Left ventricle myocardium inferior (tissue), 1 donor: Measurements from ENCODE around the gene MFAP4. TPM values are rescaled to one million over a fixed set of nuclear protein-coding genes. Genes with fewer than 3 reads are reported as not detected.

Source experiments
- DNase-seq: peaks from one replicate; pipeline ENCODE4 v3.0.0-alpha.2; 2020
- H3K27ac ChIP-seq: fragments of 200-600 bp; replicated peaks from 2 replicates; pipeline ENCODE4 v1.8.0; 2021
- H3K27me3 ChIP-seq: fragments of 200-600 bp; 2 replicates; pipeline ENCODE4 v1.8.0; 2021; ENCODE audit warnings: low read depth
- H3K36me3 ChIP-seq: fragments of 200-600 bp; 2 replicates; pipeline ENCODE4 v1.8.0; 2021
- H3K4me1 ChIP-seq: fragments of 200-600 bp; 2 replicates; pipeline ENCODE4 v1.8.0; 2021
- H3K4me3 ChIP-seq: fragments of 200-600 bp; 2 replicates; pipeline ENCODE4 v1.8.0; 2021; ENCODE audit warnings: mild to moderate bottlenecking, moderate library complexity
- H3K9me3 ChIP-seq: fragments of 200-600 bp; replicated peaks from 2 replicates; pipeline ENCODE4 v1.8.0; 2021
- CTCF ChIP-seq: fragments of 200-600 bp; IDR thresholded peaks from 2 replicates; pipeline ENCODE4 v1.8.0; 2021; ENCODE audit warnings: antibody characterized with exemption, mild to moderate bottlenecking, borderline replicate concordance
- intact Hi-C: fragments of 100-400 bp; cut with micrococcal nuclease; formaldehyde crosslinking; loops from one replicate; pipeline ENCODE4 v1.11.0; 2022
- total RNA-seq: library from RNA; stranded (reverse); fragmentation: NEBNext Ultra II Directional; extraction: Animal tissue kit (Norgen Biotek cat#: 25700); gene quantifications from one replicate; pipeline ENCODE4 v1.2.1, GENCODE V29; 2021
- donor health status: DM: no; HTN: yes; CAD: no; lungs with severe emphysema.

The MFAP4 gene
- total RNA-seq, 1 donor from 2014 or later, result 65.6 TPM

- Histone ChIP-seq H3K27ac (peak overlapping the region; percentile 81), H3K27me3 (no peaks in the 10 kb centered on the region), H3K36me3 (no peaks in the 10 kb centered on the region), H3K4me1 (peaks cover 31% of the 10 kb centered on the region), H3K9me3 (no peaks in the 10 kb centered on the region), H3K4me3 (no peak overlapping the region)
- intact Hi-C loops, result no loop called here
- DNase-seq, result peak; percentile 71
- TF ChIP-seq CTCF, result no peak
Observed at GRCh38 chr17:19370493-19370960, 16.5 kb downstream of the MFAP4 start.

GRCh38 chr17:19369846-19370492, 17.0 kb downstream of the MFAP4 start:
- intact Hi-C loops, result no loop called here
- H3K4me1 ChIP-seq, result peaks cover 31% of the 10 kb centered on the region

GRCh38 chr17:19369107-19369778, 17.7 kb downstream of the MFAP4 start:
- intact Hi-C loops, result no loop called here
- TF ChIP-seq CTCF, result no peak
- Histone ChIP-seq H3K27me3 (no peaks in the 10 kb centered on the region), H3K4me3 (no peak overlapping the region), H3K4me1 (peaks cover 31% of the 10 kb centered on the region), H3K27ac (peak overlapping the region; percentile 81), H3K36me3 (no peaks in the 10 kb centered on the region), H3K9me3 (no peaks in the 10 kb centered on the region)
- no peak for DNase-seq

More at GRCh38 chr17:19369846-19370492, 17.0 kb downstream of the MFAP4 start:
- no peak for TF ChIP-seq CTCF
- peak; percentile 49 for DNase-seq
- H3K36me3 ChIP-seq, result no peaks in the 10 kb centered on the region
- H3K9me3 ChIP-seq, result no peaks in the 10 kb centered on the region
- H3K27ac ChIP-seq, result peak overlapping the region; percentile 81
- H3K4me3 ChIP-seq, result no peak overlapping the region
- no peaks in the 10 kb centered on the region for H3K27me3 ChIP-seq

GRCh38 chr17:19368229-19368628, 18.8 kb downstream of the MFAP4 start:
- no peak for DNase-seq
- H3K27me3 ChIP-seq, result no peaks in the 10 kb centered on the region
- no peak for TF ChIP-seq CTCF
- peaks cover 33% of the 10 kb centered on the region for H3K4me1 ChIP-seq
- H3K4me3 ChIP-seq, result no peak overlapping the region
- H3K27ac ChIP-seq, result peak overlapping the region; percentile 81
- H3K9me3 ChIP-seq, result no peaks in the 10 kb centered on the region
- no peaks in the 10 kb centered on the region for H3K36me3 ChIP-seq
- intact Hi-C loops, result no loop called here

GRCh38 chr17:19366637-19366972, 20.4 kb downstream of the MFAP4 start:
- no peaks in the 10 kb centered on the region for H3K27me3 ChIP-seq
- peaks cover 46% of the 10 kb centered on the region for H3K4me1 ChIP-seq
- no peak for TF ChIP-seq CTCF
- H3K9me3 ChIP-seq, result no peaks in the 10 kb centered on the region
- DNase-seq, result no peak
- H3K27ac ChIP-seq, result no peak overlapping the region
- intact Hi-C loops, result no loop called here
- no peak overlapping the region for H3K4me3 ChIP-seq
- H3K36me3 ChIP-seq, result no peaks in the 10 kb centered on the region
